Neutrophil (primary cell): ENCODE data around the gene BBOF1.
"Not testable (repeated sequence)": the region's sequence is repeated elsewhere in the genome, so short reads cannot be mapped to it uniquely, and the experiment has no call there.

Experiments
- H3K27ac ChIP-seq: fragments of 200-600 bp; sonication (generic); 2 replicates; pipeline ENCODE4 v1.5.1; 2016; ENCODE audit warnings: mild to moderate bottlenecking, moderate library complexity
- H3K27me3 ChIP-seq: fragments of 200-600 bp; sonication (generic); 2 replicates; pipeline ENCODE4 v1.6.0; 2016; ENCODE audit warnings: mild to moderate bottlenecking
- H3K36me3 ChIP-seq: fragments of 200-600 bp; sonication (generic); 2 replicates; pipeline ENCODE4 v1.5.1; 2017
- H3K4me1 ChIP-seq, 2 experiments: fragments of 200-600 bp in 1 of 2; sonication (generic) in 1 of 2; 1 replicate in 1 of 2; 2 replicates in 1 of 2; pipeline versions ENCODE4 v1.5.1 to v1.6.1; 2013 to 2016; ENCODE audit warnings: low read depth in 1 of 2, low read length in 1 of 2, mild to moderate bottlenecking in 1 of 2, moderate library complexity in 1 of 2; ENCODE audit not compliant: control insufficient read depth in 1 of 2, insufficient read depth in 1 of 2
- H3K4me3 ChIP-seq, 2 experiments: fragments of 200-600 bp in 1 of 2; sonication (generic) in 1 of 2; 1 replicate in 1 of 2; 2 replicates in 1 of 2; pipeline ENCODE4 v1.5.1; 2013 to 2016; ENCODE audit warnings: low read depth in 1 of 2, low read length in 1 of 2, mild to moderate bottlenecking in 1 of 2, moderate library complexity in 1 of 2
- H3K9me3 ChIP-seq: fragments of 200-600 bp; sonication (generic); 2 replicates; pipeline ENCODE4 v1.5.1; 2016
- TF ChIP-seq, protein P1 (sequence below): fragments of 200-600 bp; sonication (generic); IDR thresholded peaks from 2 replicates; pipeline ENCODE4 v1.5.1; 2016; ENCODE audit warnings: antibody characterized with exemption

BBOF1 gene

DNA sequence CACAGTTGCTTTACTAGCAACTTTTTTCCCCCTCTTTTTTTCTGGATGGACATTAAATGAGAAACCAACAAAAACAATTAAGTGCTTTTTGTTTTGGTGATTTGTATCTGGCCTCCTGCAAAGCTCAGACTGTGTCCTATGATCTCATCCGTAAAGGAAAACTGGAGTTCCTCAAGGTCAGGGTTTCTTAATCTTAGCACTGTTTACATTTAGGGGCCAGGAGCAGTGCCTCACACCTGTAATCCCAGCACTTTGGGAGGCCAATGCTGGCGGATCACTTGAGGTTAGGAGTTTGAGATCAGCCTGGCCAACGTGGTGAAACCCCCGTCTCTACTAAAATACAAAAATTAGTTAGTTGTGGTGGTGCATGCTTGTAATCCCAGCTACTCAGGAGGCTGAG, 28.1 kb upstream of the BBOF1 start:
- Histone ChIP-seq H3K27me3 (no peaks in the 10 kb centered on the region), H3K4me3 (no peak overlapping the region), H3K4me1 (no peaks in the 10 kb centered on the region), H3K36me3 (peaks cover 13% of the 10 kb centered on the region), H3K27ac (no peak overlapping the region), H3K9me3 (no peaks in the 10 kb centered on the region)
- TF ChIP-seq, protein P1, sequence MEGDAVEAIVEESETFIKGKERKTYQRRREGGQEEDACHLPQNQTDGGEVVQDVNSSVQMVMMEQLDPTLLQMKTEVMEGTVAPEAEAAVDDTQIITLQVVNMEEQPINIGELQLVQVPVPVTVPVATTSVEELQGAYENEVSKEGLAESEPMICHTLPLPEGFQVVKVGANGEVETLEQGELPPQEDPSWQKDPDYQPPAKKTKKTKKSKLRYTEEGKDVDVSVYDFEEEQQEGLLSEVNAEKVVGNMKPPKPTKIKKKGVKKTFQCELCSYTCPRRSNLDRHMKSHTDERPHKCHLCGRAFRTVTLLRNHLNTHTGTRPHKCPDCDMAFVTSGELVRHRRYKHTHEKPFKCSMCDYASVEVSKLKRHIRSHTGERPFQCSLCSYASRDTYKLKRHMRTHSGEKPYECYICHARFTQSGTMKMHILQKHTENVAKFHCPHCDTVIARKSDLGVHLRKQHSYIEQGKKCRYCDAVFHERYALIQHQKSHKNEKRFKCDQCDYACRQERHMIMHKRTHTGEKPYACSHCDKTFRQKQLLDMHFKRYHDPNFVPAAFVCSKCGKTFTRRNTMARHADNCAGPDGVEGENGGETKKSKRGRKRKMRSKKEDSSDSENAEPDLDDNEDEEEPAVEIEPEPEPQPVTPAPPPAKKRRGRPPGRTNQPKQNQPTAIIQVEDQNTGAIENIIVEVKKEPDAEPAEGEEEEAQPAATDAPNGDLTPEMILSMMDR, result no peak

DNA sequence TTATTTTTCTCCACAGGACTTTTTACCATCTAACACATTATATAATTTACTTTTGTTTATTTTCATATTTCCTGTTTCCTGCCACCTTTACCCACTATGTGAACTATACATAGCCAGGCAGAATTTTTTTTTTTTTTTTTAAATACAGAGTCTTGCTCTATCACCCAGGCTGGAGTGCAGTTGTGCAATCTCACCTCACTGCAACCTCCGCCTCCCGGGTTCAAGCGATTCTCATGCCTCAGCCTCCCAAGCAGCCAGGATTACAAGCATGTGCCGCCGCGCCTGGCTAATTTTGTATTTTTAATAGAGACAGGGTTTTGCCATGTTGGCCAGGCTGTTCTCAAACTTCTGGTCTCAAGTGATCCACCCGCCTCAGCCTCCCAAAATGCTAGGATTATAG, 24.2 kb upstream of the BBOF1 start:
- H3K36me3 ChIP-seq, H3K27me3 ChIP-seq, H3K27ac ChIP-seq, H3K9me3 ChIP-seq, H3K4me3 ChIP-seq, H3K4me1 ChIP-seq: not testable (repeated sequence)

DNA sequence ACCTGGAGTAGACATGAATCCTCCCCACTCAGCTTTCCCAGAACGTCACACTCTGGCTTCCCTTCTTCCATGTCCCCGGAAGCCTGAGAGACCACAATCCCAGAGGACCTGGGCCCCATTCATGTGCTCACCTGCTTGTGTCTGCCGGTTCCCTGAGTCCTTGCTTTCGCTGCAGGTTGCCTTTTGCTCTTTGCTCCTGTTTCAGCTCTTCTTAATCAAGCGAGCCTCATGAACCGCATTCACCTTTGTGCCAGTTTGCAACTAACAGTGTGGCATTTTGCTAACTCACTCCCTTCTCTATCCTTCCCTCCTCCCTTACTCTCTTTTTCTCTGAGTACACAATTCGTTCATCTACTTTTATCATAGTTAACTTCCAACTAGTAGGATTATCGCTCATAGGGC, 23.2 kb upstream of the BBOF1 start:
- Histone ChIP-seq H3K27ac (no peak overlapping the region), H3K9me3 (no peaks in the 10 kb centered on the region), H3K27me3 (no peaks in the 10 kb centered on the region), H3K4me1 (no peaks in the 10 kb centered on the region), H3K4me3 (no peak overlapping the region), H3K36me3 (peaks cover 8% of the 10 kb centered on the region)
- TF ChIP-seq, protein P1, result no peak

DNA sequence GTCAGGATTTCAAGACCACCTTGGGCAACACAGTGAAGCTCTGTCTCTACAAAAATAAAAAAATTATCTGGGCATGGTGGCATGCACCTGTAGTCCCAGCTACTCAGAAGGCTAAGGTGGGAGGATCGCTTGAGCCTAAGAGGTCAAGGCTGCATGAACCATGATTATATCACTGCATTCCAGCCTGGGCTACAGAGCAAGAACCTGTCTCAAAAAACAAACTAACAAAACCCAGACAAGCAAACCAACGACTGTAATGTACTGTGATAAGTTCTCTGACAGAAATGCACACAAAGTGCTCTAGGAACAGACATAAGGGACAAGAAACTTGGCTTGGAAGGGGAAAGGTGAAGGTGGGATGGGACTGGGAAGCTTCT, 22.4 kb upstream of the BBOF1 start:
- no peaks in the 10 kb centered on the region for H3K4me1 ChIP-seq
- TF ChIP-seq, protein P1, result no peak
- no peaks in the 10 kb centered on the region for H3K9me3 ChIP-seq
- H3K27ac ChIP-seq, result no peak overlapping the region
- H3K36me3 ChIP-seq, result peaks cover 8% of the 10 kb centered on the region
- no peak overlapping the region for H3K4me3 ChIP-seq
- no peaks in the 10 kb centered on the region for H3K27me3 ChIP-seq

DNA sequence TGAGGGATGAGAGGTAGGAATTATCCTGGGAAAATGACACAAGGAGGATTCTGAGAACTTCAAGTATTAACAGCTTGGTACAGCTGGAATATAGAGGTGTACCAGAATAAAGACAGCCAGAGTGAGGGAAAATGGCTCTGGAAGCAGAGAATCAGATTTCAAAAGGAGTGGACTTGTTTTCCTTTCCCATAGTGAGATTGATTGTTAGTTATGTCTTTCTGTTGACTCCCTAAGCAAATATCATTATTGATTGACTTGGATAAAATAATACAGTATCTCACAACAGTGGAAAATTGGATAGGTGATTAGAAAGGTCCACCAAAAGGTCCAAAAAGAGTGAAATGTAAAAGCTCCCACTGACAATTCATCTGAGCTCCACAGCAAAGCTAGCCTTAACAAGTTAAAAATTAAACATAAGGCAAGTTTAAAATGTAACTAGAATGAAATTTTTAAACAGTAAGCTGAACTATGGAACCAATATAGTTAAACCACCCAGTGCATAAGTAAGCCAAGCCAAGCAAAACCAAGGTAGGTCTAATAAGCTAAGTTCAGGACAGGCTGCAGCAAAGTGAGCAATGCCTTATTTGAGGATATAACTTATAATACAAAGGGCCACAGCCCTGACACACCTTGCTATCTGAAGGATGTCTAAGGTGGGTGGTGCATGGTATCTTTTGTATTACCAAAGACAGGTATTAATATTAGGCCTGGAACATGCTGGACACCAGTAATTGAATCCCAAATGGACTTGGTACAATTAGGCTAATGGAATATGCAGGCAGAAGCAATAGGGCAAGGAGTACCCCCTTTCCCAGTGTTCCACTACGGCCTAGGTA, 21.8 kb upstream of the BBOF1 start:
- Histone ChIP-seq H3K4me1 (no peaks in the 10 kb centered on the region), H3K27me3 (no peaks in the 10 kb centered on the region), H3K4me3 (no peak overlapping the region), H3K9me3 (no peaks in the 10 kb centered on the region), H3K27ac (no peak overlapping the region), H3K36me3 (peaks cover 8% of the 10 kb centered on the region)
- TF ChIP-seq, protein P1, result no peak

DNA sequence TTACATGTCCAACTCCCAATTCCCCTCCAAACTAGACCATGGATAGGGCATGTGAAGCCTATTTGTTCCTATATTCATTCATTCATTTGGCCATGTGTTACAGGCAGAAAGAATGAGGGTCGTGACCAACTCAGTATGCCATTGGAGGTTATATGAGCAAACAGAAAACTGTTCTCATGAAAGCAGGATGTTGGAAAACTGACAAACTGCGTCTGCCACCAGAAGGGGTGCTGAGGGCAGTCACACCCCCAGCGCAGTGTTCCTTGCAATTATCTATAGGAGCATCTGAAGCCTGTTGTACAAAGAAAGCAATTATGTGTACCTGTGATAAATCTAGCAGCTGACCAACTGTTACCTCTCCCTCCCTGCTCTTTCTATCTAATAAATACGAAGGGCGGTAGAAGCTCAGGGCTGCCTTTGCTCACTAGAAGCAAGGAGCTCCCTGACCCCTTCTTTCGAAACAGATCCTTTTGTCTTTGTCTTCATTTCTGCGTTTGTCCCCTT, 21.2 kb upstream of the BBOF1 start:
- TF ChIP-seq, protein P1, result no peak
- H3K4me3 ChIP-seq, result no peak overlapping the region
- no peaks in the 10 kb centered on the region for H3K27me3 ChIP-seq
- H3K27ac ChIP-seq, result no peak overlapping the region
- peaks cover 8% of the 10 kb centered on the region for H3K36me3 ChIP-seq
- H3K4me1 ChIP-seq, result no peaks in the 10 kb centered on the region
- H3K9me3 ChIP-seq, result no peaks in the 10 kb centered on the region
